ENCODE results near the gene NUDCD3.

NUDCD3 gene

DNA sequence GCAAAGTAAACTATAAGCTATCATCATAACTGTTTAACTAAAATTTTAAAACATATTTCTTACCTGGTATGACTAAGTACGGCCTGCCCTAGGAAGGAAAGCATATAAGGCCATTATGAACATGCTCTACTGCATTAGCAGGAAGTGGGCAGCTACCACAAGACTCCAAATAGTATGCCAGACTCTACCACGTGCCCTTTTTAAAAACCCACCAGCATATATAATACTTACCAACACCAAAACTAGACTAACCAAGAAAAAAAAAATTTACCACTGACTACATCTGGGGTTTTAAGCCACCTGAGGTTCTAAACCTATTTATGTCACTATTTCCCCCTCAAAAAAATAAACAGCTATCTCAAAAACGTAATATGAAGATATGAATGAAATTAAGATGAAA lies 30.1 kb downstream of the NUDCD3 start:
- FAIRE-seq (no peak), DNase-seq (ENCODE audit: insufficient read length, low spot score) (no peak)
- no peak for TF ChIP-seq CTCF (IDR thresholded peaks at IDR 0.05; ENCODE audit: insufficient read depth, missing control alignments)

- no peak for TF ChIP-seq CTCF (IDR thresholded peaks at IDR 0.05; ENCODE audit: insufficient read depth, missing control alignments)
- FAIRE-seq (no peak), DNase-seq (ENCODE audit: insufficient read length, low spot score) (no peak)
These were observed 35.3 kb downstream of the NUDCD3 start for GRCh38 chr7:44455155-44455554.

- DNase-seq (ENCODE audit: insufficient read length, low spot score): no peak
- FAIRE-seq: no peak
- no peak for TF ChIP-seq CTCF (IDR thresholded peaks at IDR 0.05; ENCODE audit: insufficient read depth, missing control alignments)
These were observed 36.1 kb downstream of the NUDCD3 start for GRCh38 chr7:44454348-44454747.

GRCh38 chr7:44451123-44451522 lies 39.3 kb downstream of the NUDCD3 start:
- TF ChIP-seq CTCF (IDR thresholded peaks at IDR 0.05; ENCODE audit: insufficient read depth, missing control alignments): no peak
- DNase-seq (ENCODE audit: insufficient read length, low spot score): no peak
- no peak for FAIRE-seq

DNA sequence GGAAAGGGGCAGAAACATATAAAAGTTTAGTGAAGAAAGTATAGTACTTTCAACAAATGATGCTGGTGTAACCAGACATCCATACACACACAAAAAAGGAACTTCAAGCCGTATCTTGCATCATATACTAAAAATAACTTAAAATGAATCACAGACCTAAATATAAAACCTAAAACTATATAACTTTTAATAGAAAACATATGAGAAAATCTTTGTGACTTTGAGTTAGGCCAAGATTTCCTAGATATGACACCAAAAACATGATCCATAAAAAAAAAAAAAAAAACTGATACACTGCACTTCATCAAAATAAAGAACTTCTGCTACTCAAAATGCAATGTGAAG lies 40.9 kb downstream of the NUDCD3 start:
- TF ChIP-seq CTCF (IDR thresholded peaks at IDR 0.05; ENCODE audit: insufficient read depth, missing control alignments): no peak
- DNase-seq (ENCODE audit: insufficient read length, low spot score): no peak
- no peak for FAIRE-seq

DNA sequence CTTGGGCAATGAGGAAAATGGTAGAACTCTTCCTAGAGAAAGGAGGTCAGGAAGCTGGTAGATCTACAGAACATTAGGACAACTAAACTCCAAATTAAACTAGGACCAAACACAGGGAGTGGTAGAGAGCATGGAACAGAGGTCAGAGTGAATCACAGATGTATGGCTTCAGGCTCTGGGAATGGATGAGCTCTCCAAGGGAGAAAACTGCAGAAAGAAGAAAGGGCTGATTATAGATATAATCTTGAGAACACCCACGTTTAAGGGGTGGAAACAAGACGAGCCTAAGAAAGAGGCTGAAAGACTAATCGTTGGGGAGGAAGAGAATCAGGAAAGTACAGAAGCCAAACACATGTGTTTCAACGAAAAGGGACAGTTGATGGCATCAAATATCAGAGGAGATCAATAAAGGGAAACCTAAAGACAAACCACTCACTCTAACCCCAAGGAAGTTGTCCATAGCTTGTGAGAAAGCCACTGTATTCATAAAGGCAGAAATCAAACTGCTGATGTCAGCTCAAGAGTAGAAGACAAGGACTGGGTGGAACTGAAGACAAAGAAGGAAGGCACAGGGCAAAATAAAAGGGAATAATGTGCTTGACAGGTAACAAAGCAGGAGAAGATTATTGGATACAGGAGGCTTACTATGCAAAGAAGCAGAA lies 41.4 kb downstream of the NUDCD3 start:
- TF ChIP-seq CTCF (IDR thresholded peaks at IDR 0.05; ENCODE audit: insufficient read depth, missing control alignments): no peak
- FAIRE-seq (no peak), DNase-seq (ENCODE audit: insufficient read length, low spot score) (no peak)

DNA sequence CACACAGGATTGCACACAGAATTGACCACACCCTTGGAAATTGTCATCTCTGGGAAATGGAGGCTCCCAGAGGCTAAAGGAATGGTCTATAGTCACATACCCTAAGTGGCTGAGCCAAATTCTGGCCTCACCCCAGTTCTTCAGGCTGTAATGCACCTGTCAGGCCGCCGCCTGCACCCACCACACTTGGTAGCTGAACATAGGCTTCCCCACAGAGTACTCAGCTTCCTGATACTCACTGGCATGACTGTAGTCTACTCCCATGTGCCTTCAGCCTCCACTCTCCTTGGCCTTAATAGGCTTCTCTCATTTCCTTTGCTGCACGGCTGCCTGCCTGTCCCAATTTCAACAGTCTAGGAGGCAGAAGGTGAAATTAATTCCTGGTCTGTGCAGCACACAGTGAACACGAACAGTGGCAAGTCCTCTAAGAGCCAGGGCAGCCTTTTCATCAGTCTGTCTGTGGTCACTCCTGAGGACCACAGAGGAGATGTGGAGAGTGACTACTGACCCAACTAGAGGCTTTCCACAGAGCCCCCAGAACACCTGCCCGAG lies 42.5 kb downstream of the NUDCD3 start:
- DNase-seq (ENCODE audit: insufficient read length, low spot score): no peak
- no peak for TF ChIP-seq CTCF (IDR thresholded peaks at IDR 0.05; ENCODE audit: insufficient read depth, missing control alignments)
- FAIRE-seq: no peak

Data from D721Med (cell line).